Breast epithelium (tissue), 4 donors: ENCODE measurements around the gene CACNA1A. TPM values are rescaled to one million over a fixed set of nuclear protein-coding genes. Genes with fewer than 3 reads are reported as not detected.

Experiments
- DNase-seq, 2 donors: peaks; one replicate each; pipeline ENCODE4 v3.0.0-alpha.2; 2019; ENCODE audit warnings: low spot score in 2 of 2
- H3K27ac ChIP-seq, 2 donors: fragments of 200-600 bp; sonication (generic) in 1 of 2; one replicate each; pipeline ENCODE4 v1.5.1; 2016 to 2019; ENCODE audit warnings: mild to moderate bottlenecking in 1 of 2
- H3K27me3 ChIP-seq, 2 donors: fragments of 200-600 bp; sonication (generic) in 1 of 2; one replicate each; pipeline versions ENCODE4 v1.5.1 to v1.6.0; 2017 to 2019; ENCODE audit warnings: control low read depth in 1 of 2, mild to moderate bottlenecking in 1 of 2
- H3K36me3 ChIP-seq: fragments of 200-600 bp; one replicate; pipeline ENCODE4 v1.5.1; 2019
- H3K4me1 ChIP-seq, 2 donors: fragments of 200-600 bp; sonication (generic); one replicate each; pipeline ENCODE4 v1.5.1; 2016 to 2019; ENCODE audit warnings: control low read depth in 1 of 2
- H3K4me3 ChIP-seq, 3 donors: fragments of 200-600 bp; sonication (generic); 1 replicate in 2 of 3; 2 replicates in 1 of 3; pipeline ENCODE4 v1.5.1; 2016 to 2019; ENCODE audit warnings: mild to moderate bottlenecking in 3 of 3, moderate library complexity in 2 of 3
- H3K9me3 ChIP-seq, 2 donors: fragments of 200-600 bp; sonication (generic) in 1 of 2; one replicate each; pipeline ENCODE4 v1.5.1; 2016 to 2019; ENCODE audit warnings: control low read depth in 1 of 2
- POLR2A ChIP-seq: fragments of 450-650 bp; IDR thresholded peaks from one replicate; pipeline ENCODE4 v1.6.1; 2016; ENCODE audit warnings: antibody characterized with exemption, mild to moderate bottlenecking, moderate library complexity
- POLR2AphosphoS5 ChIP-seq, 3 donors: sonication (generic); formaldehyde crosslinking; IDR thresholded peaks; one replicate each; pipeline ENCODE4 v1.6.1; 2017; ENCODE audit warnings: antibody characterized with exemption in 3 of 3
- intact Hi-C: fragments of 100-400 bp; cut with DNase I; formaldehyde crosslinking; loops from one replicate; pipeline ENCODE4 v1.15.1; 2023; ENCODE audit warnings: low total_unique reads
- total RNA-seq, 3 donors: library from RNA; depleted of rRNA; stranded (reverse); fragments of >200 nt; gene quantifications; one replicate each; pipeline ENCODE4 v1.1.0, GENCODE V29; 2016
- TF ChIP-seq, protein P1 (sequence below), 3 donors: fragments of 450-650 bp; IDR thresholded peaks; one replicate each; pipeline ENCODE4 v1.5.1; 2016 to 2017; ENCODE audit warnings: antibody characterized with exemption in 3 of 3, mild to moderate bottlenecking in 3 of 3, moderate library complexity in 3 of 3

CACNA1A gene
- total RNA-seq, 3 donors from 2014 or later = 0.16 to 1.0 (median 0.33) TPM

DNA sequence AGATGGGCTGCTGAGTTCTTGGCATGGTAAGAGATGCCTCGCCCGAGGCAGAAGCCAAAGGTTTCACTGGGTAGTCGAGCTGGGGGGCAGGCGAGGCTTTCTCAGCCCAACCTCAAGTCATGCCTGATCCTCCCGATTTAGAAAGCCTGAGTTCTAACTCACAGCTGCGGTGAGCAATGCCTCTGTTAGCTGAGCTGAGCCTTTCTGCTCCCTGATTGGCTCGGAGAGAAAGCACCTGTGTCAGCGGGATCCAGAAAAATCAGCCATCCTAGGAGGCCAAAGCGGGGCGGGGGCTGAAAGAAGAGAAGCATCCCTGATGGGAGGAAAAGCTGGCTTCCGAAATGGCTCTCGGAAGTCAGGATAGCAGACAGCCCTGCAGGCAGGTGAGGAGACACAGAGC, 44.7 kb downstream of the CACNA1A start:
- TF ChIP-seq, protein P1, sequence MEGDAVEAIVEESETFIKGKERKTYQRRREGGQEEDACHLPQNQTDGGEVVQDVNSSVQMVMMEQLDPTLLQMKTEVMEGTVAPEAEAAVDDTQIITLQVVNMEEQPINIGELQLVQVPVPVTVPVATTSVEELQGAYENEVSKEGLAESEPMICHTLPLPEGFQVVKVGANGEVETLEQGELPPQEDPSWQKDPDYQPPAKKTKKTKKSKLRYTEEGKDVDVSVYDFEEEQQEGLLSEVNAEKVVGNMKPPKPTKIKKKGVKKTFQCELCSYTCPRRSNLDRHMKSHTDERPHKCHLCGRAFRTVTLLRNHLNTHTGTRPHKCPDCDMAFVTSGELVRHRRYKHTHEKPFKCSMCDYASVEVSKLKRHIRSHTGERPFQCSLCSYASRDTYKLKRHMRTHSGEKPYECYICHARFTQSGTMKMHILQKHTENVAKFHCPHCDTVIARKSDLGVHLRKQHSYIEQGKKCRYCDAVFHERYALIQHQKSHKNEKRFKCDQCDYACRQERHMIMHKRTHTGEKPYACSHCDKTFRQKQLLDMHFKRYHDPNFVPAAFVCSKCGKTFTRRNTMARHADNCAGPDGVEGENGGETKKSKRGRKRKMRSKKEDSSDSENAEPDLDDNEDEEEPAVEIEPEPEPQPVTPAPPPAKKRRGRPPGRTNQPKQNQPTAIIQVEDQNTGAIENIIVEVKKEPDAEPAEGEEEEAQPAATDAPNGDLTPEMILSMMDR (IDR thresholded peaks at IDR 0.05) = no peak
- TF ChIP-seq POLR2A (no peak), POLR2AphosphoS5 (IDR thresholded peaks at IDR 0.05) (no peak)
- no peaks in the 10 kb centered on the region for H3K36me3 ChIP-seq
- DNase-seq = no peak
- intact Hi-C loops = no loop called here
- H3K4me1 ChIP-seq = no peaks in the 10 kb centered on the region
- no peak overlapping the region for H3K27ac ChIP-seq
- no peak overlapping the region for H3K4me3 ChIP-seq
- peaks cover 0 to 32% of the 10 kb centered on the region in 2 donors for H3K27me3 ChIP-seq
- H3K9me3 ChIP-seq = no peaks in the 10 kb centered on the region

DNA sequence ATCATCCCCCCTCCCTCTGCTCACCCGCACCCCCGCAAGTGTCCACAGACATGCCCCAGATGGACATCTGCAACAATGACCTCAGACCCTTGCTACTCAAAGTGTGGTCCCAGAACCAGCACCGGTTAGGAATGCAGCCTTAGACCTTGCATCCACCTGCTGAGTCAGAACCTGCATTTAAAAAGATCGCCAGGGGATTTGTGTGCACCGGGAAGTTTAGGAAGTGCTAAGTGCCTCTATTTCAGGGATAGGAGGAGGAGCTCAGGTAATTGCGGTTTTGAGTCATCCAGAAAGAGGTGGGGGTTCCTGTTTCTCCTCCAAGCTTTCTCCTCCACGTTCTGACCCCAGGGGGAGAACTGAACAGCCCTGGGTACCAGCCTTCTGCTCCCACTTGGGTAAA, 46.2 kb downstream of the CACNA1A start:
- no peak overlapping the region for H3K4me3 ChIP-seq
- intact Hi-C loops = no loop called here

DNA sequence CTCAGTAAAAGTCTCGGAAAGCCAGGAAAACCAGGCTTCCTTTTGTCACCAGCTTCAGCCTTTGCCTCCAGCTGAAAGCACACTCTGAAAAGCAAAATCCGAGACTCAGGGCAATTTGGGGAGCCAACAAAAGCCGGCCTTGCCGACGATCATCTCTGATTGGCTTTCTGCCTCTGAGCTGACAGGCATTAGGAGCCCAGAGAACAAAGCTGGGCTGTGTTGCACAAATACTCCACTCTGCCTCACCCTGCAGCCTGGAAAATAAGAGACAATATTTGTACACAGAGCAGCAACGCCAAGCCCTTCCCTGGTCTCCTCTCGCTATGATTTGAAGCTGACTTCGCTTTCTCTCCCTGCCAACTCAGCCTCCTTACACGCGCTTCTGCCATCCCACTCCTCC, 46.9 kb downstream of the CACNA1A start:
- H3K9me3 ChIP-seq = no peaks in the 10 kb centered on the region
- no peak for DNase-seq
- no peak overlapping the region for H3K27ac ChIP-seq
- no peak overlapping the region for H3K4me3 ChIP-seq
- TF ChIP-seq POLR2A (no peak), POLR2AphosphoS5 (IDR thresholded peaks at IDR 0.05) (no peak)
- TF ChIP-seq, protein P1 (IDR thresholded peaks at IDR 0.05) = no peak
- no peaks in the 10 kb centered on the region for H3K4me1 ChIP-seq
- intact Hi-C loops = no loop called here
- peaks cover 0 to 37% of the 10 kb centered on the region in 2 donors for H3K27me3 ChIP-seq
- H3K36me3 ChIP-seq = no peaks in the 10 kb centered on the region

More for the DNA sequence above, 46.2 kb downstream of the CACNA1A start:
- TF ChIP-seq, protein P1 (IDR thresholded peaks at IDR 0.05) = no peak
- TF ChIP-seq POLR2AphosphoS5 (IDR thresholded peaks at IDR 0.05) (no peak), POLR2A (no peak)
- no peak for DNase-seq
- H3K36me3 ChIP-seq = no peaks in the 10 kb centered on the region
- H3K27ac ChIP-seq = no peak overlapping the region
- H3K9me3 ChIP-seq = no peaks in the 10 kb centered on the region
- no peaks in the 10 kb centered on the region for H3K4me1 ChIP-seq
- peaks cover 0 to 32% of the 10 kb centered on the region in 2 donors for H3K27me3 ChIP-seq

DNA sequence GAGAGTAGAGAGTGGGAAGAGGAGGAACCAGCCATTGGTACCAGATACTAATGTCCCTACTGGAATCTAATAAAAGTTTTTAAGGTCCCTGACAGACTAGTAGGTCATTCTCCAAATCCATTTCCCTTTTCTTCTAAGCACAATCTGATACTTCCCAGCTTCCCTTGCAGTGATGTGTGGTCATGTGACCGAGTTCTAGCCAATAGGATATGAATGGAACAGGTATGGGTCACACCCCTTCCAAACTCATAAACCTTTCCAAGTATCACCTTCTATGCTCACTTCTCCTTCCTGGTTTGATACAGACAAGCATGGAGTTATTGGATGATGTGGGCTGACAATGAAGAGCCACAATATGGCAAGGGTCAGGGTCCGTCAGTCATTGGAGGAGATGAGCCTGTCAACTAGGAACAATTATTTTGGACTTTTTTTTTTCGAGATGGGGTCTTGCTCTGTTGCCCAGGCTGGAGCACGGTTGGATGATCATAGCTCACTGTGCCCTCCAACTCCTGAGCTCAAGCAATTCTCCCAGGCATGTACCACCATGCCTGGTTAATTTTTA, 54.8 kb downstream of the CACNA1A start:
- intact Hi-C loops = no loop called here
- DNase-seq = no peak
- TF ChIP-seq POLR2AphosphoS5 (IDR thresholded peaks at IDR 0.05) = no peak
- TF ChIP-seq, protein P1 (IDR thresholded peaks at IDR 0.05) = no peak
- TF ChIP-seq POLR2A = no peak
- H3K36me3 ChIP-seq = no peaks in the 10 kb centered on the region
- H3K27me3 ChIP-seq = peaks cover 0 to 5% of the 10 kb centered on the region in 2 donors
- H3K9me3 ChIP-seq = peaks cover 29 to 43% of the 10 kb centered on the region in 2 donors
- no peaks in the 10 kb centered on the region for H3K4me1 ChIP-seq
- no peak overlapping the region for H3K27ac ChIP-seq
- H3K4me3 ChIP-seq = no peak overlapping the region

DNA sequence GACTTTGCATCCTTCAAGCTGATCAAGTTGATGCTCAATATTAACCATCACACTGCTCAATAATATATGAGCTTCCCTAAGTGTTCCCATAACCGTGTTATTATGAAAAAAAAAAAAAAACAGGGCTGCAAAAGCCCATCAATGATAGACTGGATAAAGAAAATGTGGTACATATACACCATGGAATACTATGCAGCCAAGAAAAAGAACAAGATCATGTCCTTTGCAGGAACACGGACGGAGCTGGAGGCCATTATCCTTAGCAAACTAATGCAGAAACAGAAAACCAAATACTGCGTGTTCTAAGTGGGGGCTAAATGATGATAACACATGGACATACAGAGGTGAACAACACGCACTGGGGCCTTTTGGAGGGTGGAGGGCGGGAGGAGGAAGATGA, 58.3 kb downstream of the CACNA1A start:
- peaks cover 28 to 42% of the 10 kb centered on the region in 2 donors for H3K9me3 ChIP-seq
- H3K4me1 ChIP-seq = no peaks in the 10 kb centered on the region
- intact Hi-C loops = no loop called here
- no peaks in the 10 kb centered on the region for H3K27me3 ChIP-seq
- no peak overlapping the region for H3K4me3 ChIP-seq
- H3K27ac ChIP-seq = no peak overlapping the region
- no peak for DNase-seq
- TF ChIP-seq, protein P1 (IDR thresholded peaks at IDR 0.05) = no peak
- TF ChIP-seq POLR2A = no peak
- no peak for TF ChIP-seq POLR2AphosphoS5 (IDR thresholded peaks at IDR 0.05)
- H3K36me3 ChIP-seq = no peaks in the 10 kb centered on the region
